ENCODE measurements around the gene CHRNE. TPM values are rescaled to one million over a fixed set of nuclear protein-coding genes. Genes with fewer than 3 reads are reported as not detected.
"Not testable (repeated sequence)": the region's sequence is repeated elsewhere in the genome, so short reads cannot be mapped to it uniquely, and the experiment has no call there.

The CHRNE gene
- total RNA-seq, 2 experiments from 2014 or later, result 3.2 to 3.7 TPM

DNA sequence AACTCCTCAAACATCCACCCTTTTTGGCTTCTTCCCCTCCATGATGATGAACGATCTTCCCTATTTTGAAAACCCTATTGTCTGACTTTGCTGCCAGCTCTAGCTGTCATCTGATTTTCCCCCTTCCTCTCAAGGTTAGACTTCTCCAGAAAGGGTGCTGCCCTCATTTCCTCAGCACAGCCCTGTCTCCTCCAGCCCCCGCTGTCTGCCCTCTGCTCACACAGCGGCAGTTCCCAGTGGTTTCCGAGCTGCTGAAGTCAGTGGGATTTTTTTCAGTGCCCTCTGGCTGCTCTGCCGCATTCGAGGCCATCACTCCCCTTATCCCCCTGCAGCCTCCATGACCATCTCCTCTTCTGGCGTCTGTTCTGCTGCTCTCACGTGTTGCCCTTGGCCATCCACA, 30.1 kb downstream of the CHRNE start:
- Mint-ChIP-seq H3K27ac (no peak overlapping the region), H3K4me1 (ENCODE audit: low read depth) (peaks cover 7% of the 10 kb centered on the region), H3K4me3 (no peak overlapping the region), H3K36me3 (ENCODE audit: low read depth) (peaks cover 32% of the 10 kb centered on the region), H3K27me3 (no peaks in the 10 kb centered on the region), H3K9me3 (no peaks in the 10 kb centered on the region)
- ChIA-PET POLR2A (no interaction called here), CTCF (no interaction called here)
- Histone ChIP-seq H3K36me3 (ENCODE audit: insufficient read depth, low read length) (peaks cover 12% of the 10 kb centered on the region), H3K9me3 (ENCODE audit: control insufficient read depth in 1 of 2, insufficient read depth in 1 of 2, low read length in 2 of 2) (no peaks in the 10 kb centered on the region), H3K27me3 (ENCODE audit: control insufficient read depth in 1 of 2, insufficient read depth in 2 of 2, low read length in 2 of 2) (no peaks in the 10 kb centered on the region), H3K27ac (ENCODE audit: low read depth in 1 of 2, low read length in 2 of 2) (no peak overlapping the region), H3K4me1 (ENCODE audit: insufficient read depth, low read length) (no peaks in the 10 kb centered on the region), H3K4me3 (ENCODE audit: low read length) (no peak overlapping the region)
- intact Hi-C loops (cut with DNase I, micrococcal nuclease), result no loop called here
- ATAC-seq (ENCODE audit: poor library complexity) (no peak), DNase-seq (peak in 1 of 14 experiments; percentile 26)
- TF ChIP-seq, protein P1, sequence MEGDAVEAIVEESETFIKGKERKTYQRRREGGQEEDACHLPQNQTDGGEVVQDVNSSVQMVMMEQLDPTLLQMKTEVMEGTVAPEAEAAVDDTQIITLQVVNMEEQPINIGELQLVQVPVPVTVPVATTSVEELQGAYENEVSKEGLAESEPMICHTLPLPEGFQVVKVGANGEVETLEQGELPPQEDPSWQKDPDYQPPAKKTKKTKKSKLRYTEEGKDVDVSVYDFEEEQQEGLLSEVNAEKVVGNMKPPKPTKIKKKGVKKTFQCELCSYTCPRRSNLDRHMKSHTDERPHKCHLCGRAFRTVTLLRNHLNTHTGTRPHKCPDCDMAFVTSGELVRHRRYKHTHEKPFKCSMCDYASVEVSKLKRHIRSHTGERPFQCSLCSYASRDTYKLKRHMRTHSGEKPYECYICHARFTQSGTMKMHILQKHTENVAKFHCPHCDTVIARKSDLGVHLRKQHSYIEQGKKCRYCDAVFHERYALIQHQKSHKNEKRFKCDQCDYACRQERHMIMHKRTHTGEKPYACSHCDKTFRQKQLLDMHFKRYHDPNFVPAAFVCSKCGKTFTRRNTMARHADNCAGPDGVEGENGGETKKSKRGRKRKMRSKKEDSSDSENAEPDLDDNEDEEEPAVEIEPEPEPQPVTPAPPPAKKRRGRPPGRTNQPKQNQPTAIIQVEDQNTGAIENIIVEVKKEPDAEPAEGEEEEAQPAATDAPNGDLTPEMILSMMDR (IDR thresholded peaks at IDR 0.05), result no peak

DNA sequence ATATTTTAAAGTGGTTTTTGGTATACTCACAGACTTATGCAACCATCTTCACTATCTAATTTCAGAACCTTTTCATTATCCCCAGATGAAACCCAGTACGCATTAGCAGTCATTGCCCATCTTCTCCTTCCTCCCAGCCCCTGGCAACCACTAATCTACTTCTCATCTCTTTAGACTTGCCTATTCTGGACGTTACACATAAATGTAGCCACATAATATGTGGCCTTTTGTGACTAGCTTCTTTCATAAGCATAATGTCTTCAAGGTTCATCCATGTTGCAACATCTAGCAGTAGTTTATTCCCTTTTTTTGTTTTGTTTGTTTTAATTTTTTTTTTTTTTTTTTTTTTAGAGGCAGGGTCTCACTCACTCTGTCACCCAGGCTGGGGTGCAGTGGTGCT, 32.0 kb downstream of the CHRNE start:
- H3K9me3 ChIP-seq (ENCODE audit: control insufficient read depth in 1 of 2, insufficient read depth in 1 of 2, low read length in 2 of 2), result no peaks in the 10 kb centered on the region
- H3K36me3 Mint-ChIP-seq (ENCODE audit: low read depth), result peaks cover 26% of the 10 kb centered on the region
- DNase-seq, result no peak
- H3K36me3 ChIP-seq (ENCODE audit: insufficient read depth, low read length), result peaks cover 12% of the 10 kb centered on the region
- TF ChIP-seq, protein P1 (IDR thresholded peaks at IDR 0.05), result no peak
- ATAC-seq (ENCODE audit: poor library complexity), result no peak
- H3K27ac ChIP-seq (ENCODE audit: low read depth in 1 of 2, low read length in 2 of 2), result no peak overlapping the region
- H3K27ac Mint-ChIP-seq, result no peak overlapping the region
- peaks cover 7% of the 10 kb centered on the region for H3K4me1 Mint-ChIP-seq (ENCODE audit: low read depth)
- ChIA-PET CTCF (no interaction called here), POLR2A (no interaction called here)
- intact Hi-C loops (cut with DNase I, micrococcal nuclease), result no loop called here
- H3K9me3 Mint-ChIP-seq, result no peaks in the 10 kb centered on the region
- no peaks in the 10 kb centered on the region for H3K27me3 Mint-ChIP-seq
- H3K27me3 ChIP-seq (ENCODE audit: control insufficient read depth in 1 of 2, insufficient read depth in 2 of 2, low read length in 2 of 2), result no peaks in the 10 kb centered on the region
- no peak overlapping the region for H3K4me3 Mint-ChIP-seq
- no peaks in the 10 kb centered on the region for H3K4me1 ChIP-seq (ENCODE audit: insufficient read depth, low read length)
- H3K4me3 ChIP-seq (ENCODE audit: low read length), result no peak overlapping the region

DNA sequence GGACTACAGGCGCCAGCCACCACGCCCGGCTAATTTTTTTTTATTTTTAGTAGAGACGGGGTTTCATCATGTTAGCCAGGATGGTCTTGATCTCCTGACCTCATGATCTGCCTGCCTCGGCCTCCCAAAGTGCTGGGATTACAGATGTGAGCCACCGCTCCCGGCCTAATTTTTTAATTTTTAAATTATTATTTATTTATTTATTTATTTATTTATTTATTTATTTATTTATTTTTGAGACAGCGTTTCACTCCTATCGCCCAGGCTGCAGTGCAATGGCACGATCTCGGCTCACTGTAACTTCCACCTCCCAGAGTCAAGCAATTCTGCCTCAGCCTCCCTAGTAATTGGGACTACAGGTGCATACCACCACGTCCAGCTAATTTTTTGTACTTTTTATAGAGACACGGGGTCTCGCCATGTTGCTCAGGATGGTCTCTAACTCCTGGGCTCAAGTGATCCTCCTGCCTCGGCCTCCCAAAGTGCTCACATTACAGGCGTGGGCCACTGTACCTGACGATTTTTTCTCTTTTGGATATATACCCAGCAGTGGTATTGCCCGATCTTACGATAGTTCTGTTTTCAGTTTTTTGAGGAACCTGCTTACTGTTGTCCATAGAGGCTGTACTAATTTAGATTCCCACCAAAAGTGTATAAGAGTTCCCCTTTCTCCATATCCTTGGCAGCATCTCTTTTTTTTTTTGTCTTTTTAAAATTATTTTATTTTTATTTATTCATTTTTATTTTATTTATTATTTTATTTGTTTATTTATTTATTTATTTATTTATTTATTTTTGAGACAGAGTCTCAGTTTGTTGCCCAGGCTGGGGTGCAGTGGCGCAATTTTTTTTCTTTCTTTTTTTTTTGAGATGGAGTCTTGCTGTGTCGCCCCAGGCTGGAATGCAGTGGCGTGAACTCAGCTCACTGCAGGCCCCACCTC, 33.6 kb downstream of the CHRNE start:
- H3K4me1 Mint-ChIP-seq (ENCODE audit: low read depth); intact Hi-C loops (cut with DNase I, micrococcal nuclease); H3K4me1 ChIP-seq (ENCODE audit: insufficient read depth, low read length); DNase-seq; H3K27me3 Mint-ChIP-seq; H3K4me3 Mint-ChIP-seq; H3K9me3 Mint-ChIP-seq; H3K27ac ChIP-seq (ENCODE audit: low read depth in 1 of 2, low read length in 2 of 2); ATAC-seq (ENCODE audit: poor library complexity); H3K27me3 ChIP-seq (ENCODE audit: control insufficient read depth in 1 of 2, insufficient read depth in 2 of 2, low read length in 2 of 2); H3K9me3 ChIP-seq (ENCODE audit: control insufficient read depth in 1 of 2, insufficient read depth in 1 of 2, low read length in 2 of 2); H3K27ac Mint-ChIP-seq; H3K4me3 ChIP-seq (ENCODE audit: low read length); POLR2A ChIA-PET: not testable (repeated sequence)
- peaks cover 12% of the 10 kb centered on the region for H3K36me3 ChIP-seq (ENCODE audit: insufficient read depth, low read length)
- peaks cover 16% of the 10 kb centered on the region for H3K36me3 Mint-ChIP-seq (ENCODE audit: low read depth)
- CTCF ChIA-PET, result interaction anchor here (1.0 kb wide), 1 partner anchor 79 kb away, joined by 5 read pairs; no protein-coding TSS in a partner anchor

DNA sequence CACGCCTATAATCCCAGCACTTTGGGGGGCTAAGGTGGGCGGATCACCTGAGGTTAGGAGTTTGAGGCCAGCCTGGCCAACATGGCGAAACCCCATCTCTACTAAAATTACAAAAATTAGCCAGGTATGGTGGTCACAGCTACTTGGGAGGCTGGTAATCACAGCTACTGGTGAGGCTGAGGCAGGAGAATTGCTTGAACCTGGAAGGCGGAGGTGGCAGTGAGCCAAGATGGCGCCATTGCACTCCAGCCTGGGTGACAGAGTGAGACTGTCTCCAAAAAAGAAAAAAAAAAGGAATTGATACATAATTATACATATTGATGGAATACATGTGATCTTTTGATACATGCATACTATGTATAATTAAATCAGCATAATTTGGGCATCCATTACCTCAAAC, 35.4 kb downstream of the CHRNE start:
- H3K4me1 ChIP-seq (ENCODE audit: insufficient read depth, low read length); H3K27me3 ChIP-seq (ENCODE audit: control insufficient read depth in 1 of 2, insufficient read depth in 2 of 2, low read length in 2 of 2); CTCF ChIA-PET; intact Hi-C loops (cut with DNase I, micrococcal nuclease); DNase-seq; H3K27ac Mint-ChIP-seq; H3K4me3 ChIP-seq (ENCODE audit: low read length); H3K27ac ChIP-seq (ENCODE audit: low read depth in 1 of 2, low read length in 2 of 2); H3K4me1 Mint-ChIP-seq (ENCODE audit: low read depth); ATAC-seq (ENCODE audit: poor library complexity); H3K36me3 ChIP-seq (ENCODE audit: insufficient read depth, low read length); H3K27me3 Mint-ChIP-seq; H3K9me3 Mint-ChIP-seq; H3K4me3 Mint-ChIP-seq; POLR2A ChIA-PET; H3K9me3 ChIP-seq (ENCODE audit: control insufficient read depth in 1 of 2, insufficient read depth in 1 of 2, low read length in 2 of 2); H3K36me3 Mint-ChIP-seq (ENCODE audit: low read depth): not testable (repeated sequence)
